Measurements from ENCODE around the gene SSH2. TPM values are rescaled to one million over a fixed set of nuclear protein-coding genes. Genes with fewer than 3 reads are reported as not detected.
"Not testable (repeated sequence)": the region's sequence is repeated elsewhere in the genome, so short reads cannot be mapped to it uniquely, and the experiment has no call there.

SSH2 gene, protein sequence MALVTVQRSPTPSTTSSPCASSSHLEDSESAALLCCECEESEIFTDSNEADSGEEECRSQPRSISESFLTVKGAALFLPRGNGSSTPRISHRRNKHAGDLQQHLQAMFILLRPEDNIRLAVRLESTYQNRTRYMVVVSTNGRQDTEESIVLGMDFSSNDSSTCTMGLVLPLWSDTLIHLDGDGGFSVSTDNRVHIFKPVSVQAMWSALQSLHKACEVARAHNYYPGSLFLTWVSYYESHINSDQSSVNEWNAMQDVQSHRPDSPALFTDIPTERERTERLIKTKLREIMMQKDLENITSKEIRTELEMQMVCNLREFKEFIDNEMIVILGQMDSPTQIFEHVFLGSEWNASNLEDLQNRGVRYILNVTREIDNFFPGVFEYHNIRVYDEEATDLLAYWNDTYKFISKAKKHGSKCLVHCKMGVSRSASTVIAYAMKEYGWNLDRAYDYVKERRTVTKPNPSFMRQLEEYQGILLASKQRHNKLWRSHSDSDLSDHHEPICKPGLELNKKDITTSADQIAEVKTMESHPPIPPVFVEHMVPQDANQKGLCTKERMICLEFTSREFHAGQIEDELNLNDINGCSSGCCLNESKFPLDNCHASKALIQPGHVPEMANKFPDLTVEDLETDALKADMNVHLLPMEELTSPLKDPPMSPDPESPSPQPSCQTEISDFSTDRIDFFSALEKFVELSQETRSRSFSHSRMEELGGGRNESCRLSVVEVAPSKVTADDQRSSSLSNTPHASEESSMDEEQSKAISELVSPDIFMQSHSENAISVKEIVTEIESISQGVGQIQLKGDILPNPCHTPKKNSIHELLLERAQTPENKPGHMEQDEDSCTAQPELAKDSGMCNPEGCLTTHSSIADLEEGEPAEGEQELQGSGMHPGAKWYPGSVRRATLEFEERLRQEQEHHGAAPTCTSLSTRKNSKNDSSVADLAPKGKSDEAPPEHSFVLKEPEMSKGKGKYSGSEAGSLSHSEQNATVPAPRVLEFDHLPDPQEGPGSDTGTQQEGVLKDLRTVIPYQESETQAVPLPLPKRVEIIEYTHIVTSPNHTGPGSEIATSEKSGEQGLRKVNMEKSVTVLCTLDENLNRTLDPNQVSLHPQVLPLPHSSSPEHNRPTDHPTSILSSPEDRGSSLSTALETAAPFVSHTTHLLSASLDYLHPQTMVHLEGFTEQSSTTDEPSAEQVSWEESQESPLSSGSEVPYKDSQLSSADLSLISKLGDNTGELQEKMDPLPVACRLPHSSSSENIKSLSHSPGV (N-terminal part only)
- total RNA-seq, result 39.2 and 44.2 TPM in 2 replicates

DNA sequence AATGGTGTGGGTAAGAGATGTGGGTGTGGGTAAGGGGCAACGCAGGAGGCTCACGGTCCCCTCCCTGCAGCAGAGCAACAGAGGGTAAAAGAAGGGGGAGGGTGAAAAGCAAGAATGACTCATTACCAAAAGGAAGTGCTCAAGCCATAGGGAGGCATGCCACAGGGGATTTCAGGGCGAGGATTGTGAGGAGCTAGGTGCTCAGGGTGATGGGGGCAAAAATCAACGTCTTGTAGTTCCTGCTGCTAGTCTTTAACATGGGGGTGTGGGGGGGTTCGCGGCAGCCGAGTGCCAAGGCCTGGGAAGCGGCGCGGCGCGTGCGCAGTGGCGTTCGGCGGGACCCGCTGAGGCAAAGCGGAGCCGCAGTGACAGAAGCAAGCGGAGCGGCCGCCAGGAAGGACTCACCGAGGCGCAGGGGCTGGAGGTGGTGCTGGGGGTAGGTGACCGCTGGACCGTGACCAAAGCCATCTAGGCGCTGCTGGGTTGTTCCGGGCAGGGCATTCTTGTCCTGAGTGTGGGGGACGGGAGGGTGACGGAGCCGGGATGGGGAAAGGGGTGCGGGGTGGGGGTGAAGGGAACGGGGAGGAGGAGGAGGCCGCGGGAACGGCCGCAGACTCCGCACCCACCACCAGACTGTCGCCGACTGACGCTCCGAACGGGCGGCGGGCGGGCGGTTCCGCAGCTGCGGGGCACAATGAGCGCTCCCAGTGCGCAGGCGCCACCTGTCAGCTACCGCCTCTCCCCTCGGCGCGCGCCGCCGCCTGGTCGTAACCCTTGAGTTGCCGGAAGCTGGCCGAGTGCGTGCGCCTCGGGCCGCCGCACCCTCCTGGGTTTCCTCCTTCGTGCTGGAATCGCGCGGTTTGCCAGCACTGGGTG is at the start of gene SSH2:
Gene SSH2, minus strand, starts transcription at position 696 of the 876 bp plus-strand sequence. Its CDS starts 228 bp downstream, at position 468.
- H3K4me1 Mint-ChIP-seq (ENCODE audit: low read depth), result peaks cover 18% of the 10 kb centered on the region
- no peak within 1 kb of the TSS for H3K4me3 Mint-ChIP-seq (ENCODE audit: low read depth)
- H3K27me3 Mint-ChIP-seq (ENCODE audit: low read depth), result no peaks in the 10 kb centered on the region
- DNase-seq (ENCODE audit: low spot score), result peak; percentile 83
- no peaks in the 10 kb centered on the region for H3K9me3 Mint-ChIP-seq
- H3K36me3 Mint-ChIP-seq (ENCODE audit: low read depth), result peaks cover 13% of the 10 kb centered on the region
- intact Hi-C loops (cut with micrococcal nuclease), result loop anchor here (5.0 kb wide), 2 partner anchors 312 to 362 kb away; partner anchors contain the start of genes ABHD15 and TP53I13
- no peak within 1 kb of the TSS for H3K27ac Mint-ChIP-seq

DNA sequence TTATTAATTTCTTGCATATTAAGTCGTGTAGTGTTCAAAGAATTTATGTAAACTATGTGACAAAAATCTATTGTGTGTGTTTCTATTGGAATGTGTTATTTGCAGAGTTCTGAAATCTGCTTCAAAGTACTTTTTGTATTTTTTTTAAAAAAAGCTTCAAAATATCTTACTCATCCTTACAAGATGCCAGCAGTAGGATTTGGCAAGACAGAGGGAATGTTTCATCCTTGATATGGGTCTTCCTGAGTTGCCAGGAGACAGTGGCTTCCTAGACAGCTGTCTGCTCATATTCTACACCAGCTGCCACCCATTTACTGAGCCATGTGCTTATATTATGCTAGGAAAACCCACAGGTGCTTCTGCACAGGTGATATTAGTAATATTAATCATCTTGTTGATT is 47.8 kb upstream of the SSH2 start:
- Mint-ChIP-seq H3K27me3 (ENCODE audit: low read depth) (peaks cover 23% of the 10 kb centered on the region), H3K4me1 (ENCODE audit: low read depth) (no peaks in the 10 kb centered on the region), H3K9me3 (no peaks in the 10 kb centered on the region), H3K27ac (no peak overlapping the region), H3K4me3 (ENCODE audit: low read depth) (no peak overlapping the region), H3K36me3 (ENCODE audit: low read depth) (no peaks in the 10 kb centered on the region)
- no peak for DNase-seq (ENCODE audit: low spot score)
- intact Hi-C loops (cut with micrococcal nuclease), result no loop called here

DNA sequence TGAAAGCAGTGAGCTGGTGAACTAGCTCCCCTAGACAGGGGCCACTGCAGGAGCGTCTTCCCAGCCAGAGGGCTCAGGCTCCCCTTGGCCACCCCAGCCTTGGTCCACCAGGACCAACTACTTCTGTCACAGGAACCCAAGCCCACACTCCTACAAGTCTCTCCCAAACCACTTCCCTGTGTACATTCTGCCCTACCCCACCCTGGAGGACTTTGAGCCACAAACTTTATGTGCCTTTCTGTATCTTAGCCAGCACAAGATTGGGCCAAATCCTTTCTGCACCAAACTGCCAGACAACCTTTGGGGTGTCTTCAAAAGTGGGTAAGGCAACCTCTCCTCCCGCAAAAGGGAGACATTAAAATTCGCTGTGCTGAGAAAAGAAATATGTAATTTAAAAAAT is 43.0 kb upstream of the SSH2 start:
- Mint-ChIP-seq H3K36me3 (ENCODE audit: low read depth) (no peaks in the 10 kb centered on the region), H3K4me3 (ENCODE audit: low read depth) (no peak overlapping the region), H3K27ac (no peak overlapping the region), H3K9me3 (no peaks in the 10 kb centered on the region), H3K27me3 (ENCODE audit: low read depth) (peaks cover 18% of the 10 kb centered on the region), H3K4me1 (ENCODE audit: low read depth) (no peaks in the 10 kb centered on the region)
- no peak for DNase-seq (ENCODE audit: low spot score)
- intact Hi-C loops (cut with micrococcal nuclease), result no loop called here

DNA sequence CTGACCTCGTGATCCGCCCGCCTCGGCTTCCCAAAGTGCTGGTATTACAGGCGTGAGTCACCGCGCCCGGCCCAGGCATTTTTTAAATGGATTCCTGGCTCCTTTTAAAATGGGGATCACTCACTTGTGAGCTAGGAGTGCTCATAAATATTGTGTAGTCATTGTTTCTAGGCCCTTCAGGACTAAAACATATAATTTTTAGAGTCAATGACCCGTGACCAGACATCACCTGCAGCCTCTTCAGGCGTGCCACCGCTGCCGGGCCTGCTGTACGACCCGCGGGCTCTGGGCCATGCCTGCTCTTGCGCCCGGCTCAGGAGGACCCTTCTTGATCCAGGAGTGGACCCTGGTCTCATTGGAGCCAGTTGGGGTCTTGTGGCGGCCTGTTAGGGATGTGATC is 42.2 kb upstream of the SSH2 start:
- H3K27ac Mint-ChIP-seq, result no peak overlapping the region
- peaks cover 18% of the 10 kb centered on the region for H3K27me3 Mint-ChIP-seq (ENCODE audit: low read depth)
- no peaks in the 10 kb centered on the region for H3K4me1 Mint-ChIP-seq (ENCODE audit: low read depth)
- intact Hi-C loops (cut with micrococcal nuclease), result no loop called here
- H3K9me3 Mint-ChIP-seq, result no peaks in the 10 kb centered on the region
- H3K36me3 Mint-ChIP-seq (ENCODE audit: low read depth), result no peaks in the 10 kb centered on the region
- H3K4me3 Mint-ChIP-seq (ENCODE audit: low read depth), result no peak overlapping the region
- no peak for DNase-seq (ENCODE audit: low spot score)

DNA sequence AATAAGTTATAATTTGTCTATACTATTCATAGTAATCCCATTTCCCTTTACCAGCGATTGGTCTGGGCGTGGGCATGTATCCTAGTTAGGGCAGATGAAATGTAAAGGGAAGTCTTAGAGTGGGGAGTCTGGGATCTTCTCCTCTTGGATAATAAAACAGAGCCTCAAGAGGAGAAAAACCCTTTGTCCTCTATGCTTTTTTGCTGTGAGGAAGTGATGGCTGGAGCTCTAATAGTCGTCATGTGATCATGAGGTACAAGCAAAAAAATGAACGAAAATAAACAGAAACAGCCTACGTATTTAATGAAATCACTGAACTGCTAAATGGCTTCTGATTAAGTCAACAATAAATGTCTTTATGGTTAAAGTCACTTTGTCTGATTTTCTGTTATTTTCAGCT is 38.2 kb upstream of the SSH2 start:
- Mint-ChIP-seq H3K36me3 (ENCODE audit: low read depth) (no peaks in the 10 kb centered on the region), H3K27me3 (ENCODE audit: low read depth) (peaks cover 12% of the 10 kb centered on the region), H3K9me3 (no peaks in the 10 kb centered on the region), H3K27ac (no peak overlapping the region), H3K4me3 (ENCODE audit: low read depth) (no peak overlapping the region), H3K4me1 (ENCODE audit: low read depth) (no peaks in the 10 kb centered on the region)
- intact Hi-C loops (cut with micrococcal nuclease), result no loop called here
- no peak for DNase-seq (ENCODE audit: low spot score)

DNA sequence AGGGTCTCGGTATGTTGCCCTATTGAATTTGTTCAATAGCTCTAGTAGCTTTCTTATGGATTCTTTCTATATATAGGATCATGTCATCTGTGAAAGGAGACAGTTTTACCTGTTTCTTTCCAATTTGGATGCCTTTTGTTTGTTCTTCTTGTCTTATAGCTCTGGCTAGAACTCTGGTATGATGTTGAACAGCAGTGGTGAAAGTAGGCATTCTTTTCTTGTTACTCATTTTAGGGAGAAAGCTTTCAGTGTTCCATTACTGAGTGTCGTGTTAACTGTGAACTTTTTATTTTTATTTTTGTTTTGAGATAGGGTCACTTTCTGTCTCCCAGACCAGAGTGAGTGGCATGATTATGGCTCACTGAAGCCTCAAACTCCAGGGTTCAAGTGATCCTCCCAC is 32.6 kb upstream of the SSH2 start:
- H3K36me3 Mint-ChIP-seq (ENCODE audit: low read depth), result no peaks in the 10 kb centered on the region
- H3K4me3 Mint-ChIP-seq (ENCODE audit: low read depth), result no peak overlapping the region
- no peaks in the 10 kb centered on the region for H3K4me1 Mint-ChIP-seq (ENCODE audit: low read depth)
- no peak for DNase-seq (ENCODE audit: low spot score)
- peaks cover 14% of the 10 kb centered on the region for H3K27me3 Mint-ChIP-seq (ENCODE audit: low read depth)
- intact Hi-C loops (cut with micrococcal nuclease), result no loop called here
- no peaks in the 10 kb centered on the region for H3K9me3 Mint-ChIP-seq
- no peak overlapping the region for H3K27ac Mint-ChIP-seq

DNA sequence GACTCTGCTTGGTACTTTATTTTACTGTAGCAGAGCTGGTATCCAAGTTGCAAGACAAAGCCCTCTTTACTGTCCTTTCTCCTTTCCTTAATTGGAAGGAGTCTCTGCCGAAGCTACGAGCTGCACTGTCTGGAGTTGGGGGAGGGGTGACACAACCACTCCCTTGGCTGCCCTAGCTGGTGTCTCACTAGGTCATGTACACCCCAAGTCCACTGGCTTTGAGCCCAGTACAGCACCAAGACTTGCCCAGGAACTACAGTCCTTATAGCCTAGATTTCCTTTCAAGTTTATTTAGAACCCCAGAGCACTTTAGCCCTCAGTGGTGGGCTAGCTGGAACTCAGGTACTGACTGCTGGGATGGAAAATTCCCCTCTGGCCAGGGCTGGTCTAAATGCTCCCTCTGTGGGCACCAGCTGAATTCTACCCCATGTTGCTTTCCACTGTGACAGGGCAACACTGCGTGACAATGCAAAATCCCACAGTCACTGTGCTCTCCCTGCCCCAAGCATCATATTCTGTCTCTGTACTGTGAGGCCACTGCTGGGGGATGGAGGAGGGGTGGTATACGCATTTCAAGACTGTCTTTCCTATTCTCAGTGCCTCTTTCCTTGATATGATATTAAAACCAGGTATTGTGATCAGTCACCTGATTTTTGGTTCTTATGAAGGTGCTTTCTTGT is 29.8 kb upstream of the SSH2 start:
- no peaks in the 10 kb centered on the region for H3K36me3 Mint-ChIP-seq (ENCODE audit: low read depth)
- H3K27me3 Mint-ChIP-seq (ENCODE audit: low read depth), result peaks cover 7% of the 10 kb centered on the region
- H3K27ac Mint-ChIP-seq, result no peak overlapping the region
- no peaks in the 10 kb centered on the region for H3K4me1 Mint-ChIP-seq (ENCODE audit: low read depth)
- intact Hi-C loops (cut with micrococcal nuclease), result no loop called here
- no peak overlapping the region for H3K4me3 Mint-ChIP-seq (ENCODE audit: low read depth)
- no peak for DNase-seq (ENCODE audit: low spot score)
- peaks cover 9% of the 10 kb centered on the region for H3K9me3 Mint-ChIP-seq

DNA sequence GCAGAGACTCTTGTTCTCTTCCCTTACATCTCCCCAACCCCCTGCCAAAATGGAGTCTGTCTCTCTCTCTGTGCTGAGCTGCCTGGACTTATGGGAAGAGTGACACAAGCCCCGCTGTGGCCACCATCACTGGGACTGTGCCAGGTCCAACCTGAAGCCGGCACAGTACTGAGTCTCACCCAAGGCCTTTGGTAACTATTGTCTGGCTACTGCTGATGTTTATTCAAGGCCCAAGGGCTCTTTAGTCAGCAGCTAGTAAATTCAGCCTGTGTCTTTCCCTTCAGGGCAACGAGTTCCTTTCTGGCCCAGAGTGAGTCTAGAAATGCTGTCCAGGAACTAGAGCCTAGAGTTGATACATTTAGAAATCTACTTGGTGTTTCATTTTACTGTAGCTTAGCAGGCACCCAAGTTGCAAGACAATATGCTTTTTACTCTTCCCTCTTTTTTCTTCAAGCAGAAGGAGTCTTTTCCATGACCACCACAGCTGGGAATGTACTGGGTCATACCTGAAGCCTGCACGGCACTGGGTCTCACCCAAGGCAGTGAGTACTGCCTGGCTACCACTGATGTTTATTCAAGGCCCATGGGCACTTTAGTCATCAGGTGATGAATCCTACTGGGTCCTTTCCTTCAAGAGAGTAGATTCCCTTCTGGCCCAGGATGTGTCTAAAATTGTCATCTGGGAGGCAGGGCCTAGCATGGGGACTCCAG is 29.1 kb upstream of the SSH2 start:
- H3K9me3 Mint-ChIP-seq, result peaks cover 12% of the 10 kb centered on the region
- no peak for DNase-seq (ENCODE audit: low spot score)
- no peaks in the 10 kb centered on the region for H3K36me3 Mint-ChIP-seq (ENCODE audit: low read depth)
- H3K4me3 Mint-ChIP-seq (ENCODE audit: low read depth), result no peak overlapping the region
- H3K27me3 Mint-ChIP-seq (ENCODE audit: low read depth), result peaks cover 7% of the 10 kb centered on the region
- no peak overlapping the region for H3K27ac Mint-ChIP-seq
- H3K4me1 Mint-ChIP-seq (ENCODE audit: low read depth), result no peaks in the 10 kb centered on the region
- intact Hi-C loops (cut with micrococcal nuclease), result no loop called here

DNA sequence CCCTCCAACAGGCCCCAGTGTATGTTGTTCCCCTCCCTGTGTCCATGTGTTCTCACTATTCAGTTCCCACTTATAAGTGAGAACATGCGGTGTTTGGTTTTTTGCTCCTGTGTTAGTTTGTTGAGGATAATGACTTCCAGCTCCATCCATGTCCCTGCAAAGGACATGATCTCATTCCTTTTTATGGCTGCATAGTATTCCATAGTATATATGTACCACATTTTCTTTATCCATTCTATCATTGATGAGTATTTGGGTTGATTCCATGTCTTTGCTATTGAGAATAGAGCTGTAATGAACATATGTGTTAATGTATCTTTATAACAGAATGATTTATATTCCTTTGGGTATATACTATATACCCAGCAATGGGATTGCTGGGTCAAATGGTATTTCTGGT is 27.5 kb upstream of the SSH2 start:
- intact Hi-C loops (cut with micrococcal nuclease); DNase-seq (ENCODE audit: low spot score); H3K4me1 Mint-ChIP-seq (ENCODE audit: low read depth); H3K27ac Mint-ChIP-seq; H3K4me3 Mint-ChIP-seq (ENCODE audit: low read depth); H3K36me3 Mint-ChIP-seq (ENCODE audit: low read depth); H3K27me3 Mint-ChIP-seq (ENCODE audit: low read depth): not testable (repeated sequence)
- peaks cover 12% of the 10 kb centered on the region for H3K9me3 Mint-ChIP-seq

DNA sequence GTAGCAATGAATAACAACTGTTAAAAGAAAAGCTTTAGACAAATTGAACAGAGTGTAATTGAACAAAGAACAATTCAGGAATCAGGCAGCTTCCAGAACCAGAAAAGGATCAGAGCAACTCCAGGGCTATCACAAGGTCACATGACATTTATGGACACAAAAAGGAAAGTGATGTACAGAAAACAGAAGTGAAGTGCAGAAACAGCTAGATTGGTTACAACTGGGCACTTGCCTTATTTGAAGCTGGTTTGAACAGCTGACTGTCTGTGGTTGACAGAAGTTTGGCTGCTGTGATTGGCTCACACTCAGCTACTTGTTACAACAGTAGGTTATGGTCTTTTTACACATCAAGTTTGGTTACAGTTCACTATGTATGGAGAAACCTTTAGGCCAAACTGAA is 26.2 kb upstream of the SSH2 start:
- Mint-ChIP-seq H3K27ac (no peak overlapping the region), H3K4me3 (ENCODE audit: low read depth) (no peak overlapping the region), H3K9me3 (peaks cover 12% of the 10 kb centered on the region), H3K27me3 (ENCODE audit: low read depth) (no peaks in the 10 kb centered on the region), H3K36me3 (ENCODE audit: low read depth) (no peaks in the 10 kb centered on the region), H3K4me1 (ENCODE audit: low read depth) (no peaks in the 10 kb centered on the region)
- intact Hi-C loops (cut with micrococcal nuclease), result no loop called here
- no peak for DNase-seq (ENCODE audit: low spot score)

DNA sequence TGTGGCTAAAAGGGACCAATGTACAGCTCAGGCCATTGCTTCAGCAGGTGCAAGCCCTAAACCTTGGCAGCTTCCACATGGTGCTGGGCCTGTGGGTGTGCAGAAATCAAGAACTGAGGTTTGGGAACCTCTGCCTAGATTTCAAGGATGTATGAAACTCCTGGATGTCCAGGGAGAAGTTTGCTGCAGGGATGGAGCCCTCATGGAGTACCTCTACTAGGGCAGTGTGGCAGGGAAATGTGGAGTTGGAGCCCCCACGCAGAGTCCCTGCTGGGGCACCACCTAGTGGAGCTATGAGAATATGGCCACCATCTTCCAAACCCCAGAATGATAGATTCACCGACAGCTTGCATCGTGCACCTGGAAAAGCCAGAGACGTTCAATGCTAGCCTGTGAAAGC is 24.4 kb upstream of the SSH2 start:
- H3K36me3 Mint-ChIP-seq (ENCODE audit: low read depth), result no peaks in the 10 kb centered on the region
- H3K27me3 Mint-ChIP-seq (ENCODE audit: low read depth), result no peaks in the 10 kb centered on the region
- no peak for DNase-seq (ENCODE audit: low spot score)
- intact Hi-C loops (cut with micrococcal nuclease), result no loop called here
- H3K9me3 Mint-ChIP-seq, result peaks cover 12% of the 10 kb centered on the region
- no peak overlapping the region for H3K4me3 Mint-ChIP-seq (ENCODE audit: low read depth)
- no peak overlapping the region for H3K27ac Mint-ChIP-seq
- H3K4me1 Mint-ChIP-seq (ENCODE audit: low read depth), result no peaks in the 10 kb centered on the region

All from activated T-helper 2 cell treated with anti-CD3 and anti-CD28 coated beads, Interferon-gamma antibody, Interleukin-2, Interleukin-4, amounts not matched to agents 10 μg/mL and 5 μg/mL and 100 μg/mL, durations not matched to agents 14 hours and 24 hours and 36 hours (primary cell).